HCT116 (cell line): ENCODE measurements around the gene LRP2.

Source experiments
- CTCF ChIP-seq, 3 experiments: fragments of 200-600 bp in 1 of 3; sonication (generic) in 1 of 3; IDR thresholded peaks in 2 of 3; conservative IDR thresholded peaks in 1 of 3; 2 replicates each; pipeline ENCODE4 v1.5.1; 2012 to 2017; ENCODE audit warnings: low read depth in 2 of 3, low read length in 2 of 3, antibody characterized with exemption in 1 of 3, borderline replicate concordance in 1 of 3, control low read depth in 1 of 3, mild to moderate bottlenecking in 1 of 3, mixed read lengths in 1 of 3, mixed run types in 1 of 3, moderate library complexity in 1 of 3; ENCODE audit not compliant: insufficient read depth in 1 of 3
- MAX ChIP-seq: IDR thresholded peaks from 2 replicates; pipeline ENCODE4 v1.6.1; 2012
- POLR2A ChIP-seq: IDR thresholded peaks from 2 replicates; pipeline ENCODE4 v1.7.0; 2011; ENCODE audit warnings: borderline replicate concordance; ENCODE audit not compliant: insufficient read depth, insufficient read length; ENCODE audit errors: extremely low read depth
- POLR2AphosphoS5 ChIP-seq: IDR thresholded peaks from 2 replicates; pipeline ENCODE4 v1.6.1; 2011; ENCODE audit warnings: mild to moderate bottlenecking, low read depth, low read length, moderate library complexity
- REST ChIP-seq: IDR thresholded peaks from 2 replicates; pipeline ENCODE4 v1.6.1; 2012; ENCODE audit warnings: low read depth
- SRF ChIP-seq: IDR thresholded peaks from 2 replicates; pipeline ENCODE4 v1.6.1; 2012; ENCODE audit warnings: low read depth

- TF ChIP-seq POLR2A (no peak), POLR2AphosphoS5 (no peak), CTCF (IDR thresholded peaks at IDR 0.05 in 2 of 3, conservative IDR thresholded peaks at IDR 0.05 in 1 of 3; ENCODE audit: borderline replicate concordance in 1 of 3, insufficient read depth in 1 of 3, low read depth in 2 of 3, low read length in 2 of 3) (no peak), MAX (no peak), REST (no peak), SRF (no peak)
These were observed 121.9 kb downstream of the LRP2 start for GRCh38 chr2:169240405-169240804.
